GM21423 (cell line): ENCODE data around the gene POLR2J3.
"Not testable (repeated sequence)": the region's sequence is repeated elsewhere in the genome, so short reads cannot be mapped to it uniquely, and the experiment has no call there.

ENCODE experiments used
- ATAC-seq: cut with Tn5 transposase; IDR thresholded peaks from one replicate; pipeline ENCODE4 v1.9.1; 2021; ENCODE audit warnings: mild to moderate bottlenecking, moderate library complexity; ENCODE audit not compliant: unreplicated experiment

Gene POLR2J3

GRCh38 chr7:102589857-102590256, 17.5 kb upstream of the POLR2J3 start:
- ATAC-seq = peak; percentile 23

GRCh38 chr7:102583495-102583894, 11.1 kb upstream of the POLR2J3 start:
- ATAC-seq = not testable (repeated sequence)

GRCh38 chr7:102581722-102582121, 9.3 kb upstream of the POLR2J3 start:
- not testable (repeated sequence) for ATAC-seq

- ATAC-seq = not testable (repeated sequence)
Measured at GRCh38 chr7:102578486-102578885, 6.1 kb upstream of the POLR2J3 start.

GRCh38 chr7:102577315-102578240, 5.2 kb upstream of the POLR2J3 start:
- ATAC-seq = not testable (repeated sequence)

GRCh38 chr7:102576363-102576762, 4.0 kb upstream of the POLR2J3 start:
- ATAC-seq = not testable (repeated sequence)

- ATAC-seq = not testable (repeated sequence)
Measured at GRCh38 chr7:102574607-102575006, 2.2 kb upstream of the POLR2J3 start.

- ATAC-seq = not testable (repeated sequence)
Measured at GRCh38 chr7:102568620-102569019, 3.8 kb downstream of the POLR2J3 start.

- ATAC-seq = not testable (repeated sequence)
Measured at GRCh38 chr7:102550808-102551422, 21.5 kb downstream of the POLR2J3 start, which contains the start of gene SPDYE2. SPDYE2 (plus strand) TSS chr7:102551226; CDS start chr7:102553256, 2,030 bp downstream.

- ATAC-seq = peak; percentile 70
Measured at GRCh38 chr7:102546353-102546752, 26.0 kb downstream of the POLR2J3 start.

- not testable (repeated sequence) for ATAC-seq
Measured at GRCh38 chr7:102545288-102545687, 27.1 kb downstream of the POLR2J3 start.

GRCh38 chr7:102544372-102544771, 28.0 kb downstream of the POLR2J3 start:
- ATAC-seq = not testable (repeated sequence)

- ATAC-seq = not testable (repeated sequence)
Measured at GRCh38 chr7:102543596-102543995, 28.8 kb downstream of the POLR2J3 start, which contains the start of gene UPK3BL2. UPK3BL2 (minus strand) TSS chr7:102543696; CDS start chr7:102543636, 60 bp downstream.

- ATAC-seq = not testable (repeated sequence)
Measured at GRCh38 chr7:102542771-102543170, 29.6 kb downstream of the POLR2J3 start.

GRCh38 chr7:102542083-102542482, 30.3 kb downstream of the POLR2J3 start:
- ATAC-seq = not testable (repeated sequence)

GRCh38 chr7:102540604-102541003, 31.8 kb downstream of the POLR2J3 start:
- ATAC-seq = not testable (repeated sequence)

GRCh38 chr7:102535062-102535615, 37.2 kb downstream of the POLR2J3 start:
- ATAC-seq = not testable (repeated sequence)

- not testable (repeated sequence) for ATAC-seq
Measured at GRCh38 chr7:102532127-102532526, 40.3 kb downstream of the POLR2J3 start.

- not testable (repeated sequence) for ATAC-seq
Measured at GRCh38 chr7:102531583-102531982, 40.8 kb downstream of the POLR2J3 start.

GRCh38 chr7:102527822-102528793, 44.3 kb downstream of the POLR2J3 start:
- not testable (repeated sequence) for ATAC-seq
